Smooth muscle cell (in vitro differentiated cells): ENCODE measurements around the gene CHAF1A. TPM values are rescaled to one million over a fixed set of nuclear protein-coding genes. Genes with fewer than 3 reads are reported as not detected.

ENCODE experiments used
- DNase-seq: peaks from one replicate; lab custom pipeline; 2025; ENCODE audit not compliant: unreplicated experiment; lab: John Stamatoyannopoulos, UW
- H2AFZ ChIP-seq: fragments of 200-600 bp; sonication (generic); 2 replicates; pipeline ENCODE4 v1.6.0; 2016; ENCODE audit warnings: antibody characterized with exemption, low read depth, mild to moderate bottlenecking
- H3F3A ChIP-seq: fragments of 200-600 bp; sonication (generic); 2 replicates; pipeline ENCODE4 v1.6.0; 2017; ENCODE audit warnings: antibody characterized with exemption, low read depth
- H3K27ac ChIP-seq: fragments of 200-600 bp; sonication (generic); 2 replicates; pipeline ENCODE4 v1.5.1; 2016; ENCODE audit warnings: low read depth, mild to moderate bottlenecking
- H3K27me3 ChIP-seq: fragments of 200-600 bp; sonication (generic); 2 replicates; pipeline ENCODE4 v1.6.1; 2016; ENCODE audit warnings: low read depth, mild to moderate bottlenecking
- H3K36me3 ChIP-seq: fragments of 200-600 bp; sonication (generic); 2 replicates; pipeline ENCODE4 v1.5.1; 2016; ENCODE audit warnings: low read depth
- H3K4me1 ChIP-seq: fragments of 200-600 bp; sonication (generic); 2 replicates; pipeline ENCODE4 v1.5.1; 2016; ENCODE audit warnings: low read depth
- H3K4me2 ChIP-seq: fragments of 200-600 bp; sonication (generic); 2 replicates; pipeline ENCODE4 v1.6.0; 2016; ENCODE audit warnings: mild to moderate bottlenecking
- H3K4me3 ChIP-seq: fragments of 200-600 bp; sonication (generic); 2 replicates; pipeline ENCODE4 v1.5.1; 2016; ENCODE audit warnings: mild to moderate bottlenecking
- H3K79me2 ChIP-seq: fragments of 200-600 bp; sonication (generic); 2 replicates; pipeline ENCODE4 v1.6.0; 2016; ENCODE audit warnings: low read depth, mild to moderate bottlenecking
- H3K9ac ChIP-seq: fragments of 200-600 bp; sonication (generic); 2 replicates; pipeline ENCODE4 v1.6.0; 2016; ENCODE audit warnings: low read depth
- H3K9me3 ChIP-seq: fragments of 200-600 bp; sonication (generic); replicated peaks from 2 replicates; pipeline ENCODE4 v1.5.1; 2016; ENCODE audit warnings: low read depth
- H4K20me1 ChIP-seq: fragments of 200-600 bp; sonication (generic); 2 replicates; pipeline ENCODE4 v1.6.0; 2016; ENCODE audit warnings: low read depth
- CTCF ChIP-seq: fragments of 200-600 bp; sonication (generic); IDR thresholded peaks from 2 replicates; pipeline ENCODE4 v1.5.1; 2017; ENCODE audit warnings: borderline replicate concordance, mild to moderate bottlenecking, antibody characterized with exemption; ENCODE audit not compliant: insufficient read depth, poor library complexity, severe bottlenecking
- WGBS: methylation state at CpG from one replicate; pipeline ENCODE4 v1.1.7; 2016; ENCODE audit warnings: low lambda C conversion rate; 5-methylcytosine and 5-hydroxymethylcytosine counted together
- polyA plus RNA-seq: library from polyadenylated mRNA; unstranded; fragments of >200 nt; fragmentation: Nextera tagmentation; extraction: Ambion mirVana; gene quantifications from 2 replicates; pipeline ENCODE4 v1.2.1, GENCODE V29; 2016
- total RNA-seq: library from RNA; depleted of rRNA; stranded (reverse); fragments of >200 nt; gene quantifications from 2 replicates; pipeline ENCODE4 v1.2.3, GENCODE V29; 2014

The CHAF1A gene
- total and polyA plus RNA-seq, 2 experiments from 2014 or later = 3.8 to 11.4 TPM

- Histone ChIP-seq H3K9me3 (no peaks in the 10 kb centered on the region), H3K4me1 (no peaks in the 10 kb centered on the region), H3K9ac (no peak overlapping the region), H2AFZ (no peak overlapping the region), H3F3A (peaks cover 2% of the 10 kb centered on the region), H3K27ac (no peak overlapping the region), H3K4me2 (no peak overlapping the region), H3K27me3 (no peaks in the 10 kb centered on the region), H4K20me1 (peaks cover 45% of the 10 kb centered on the region), H3K4me3 (no peak overlapping the region), H3K36me3 (no peaks in the 10 kb centered on the region), H3K79me2 (peaks cover under 1% of the 10 kb centered on the region)
- TF ChIP-seq CTCF = no peak
- 84% methylated on average over 27 of the region's 50 CpGs for WGBS
- DNase-seq = no peak
Measured at GRCh38 chr19:4361152-4362046, 41.0 kb upstream of the CHAF1A start.

GRCh38 chr19:4362101-4362828, 40.2 kb upstream of the CHAF1A start:
- H3K27me3 ChIP-seq = no peaks in the 10 kb centered on the region
- H3K36me3 ChIP-seq = no peaks in the 10 kb centered on the region
- 90% methylated on average over 32 of the region's 32 CpGs for WGBS
- H3K4me2 ChIP-seq = no peak overlapping the region
- peaks cover 53% of the 10 kb centered on the region for H4K20me1 ChIP-seq
- no peaks in the 10 kb centered on the region for H3F3A ChIP-seq
- H3K4me3 ChIP-seq = no peak overlapping the region
- H3K9ac ChIP-seq = no peak overlapping the region
- H3K27ac ChIP-seq = no peak overlapping the region
- H3K9me3 ChIP-seq = no peaks in the 10 kb centered on the region
- H3K4me1 ChIP-seq = no peaks in the 10 kb centered on the region
- no peak for TF ChIP-seq CTCF
- peaks cover 9% of the 10 kb centered on the region for H3K79me2 ChIP-seq
- DNase-seq = no peak
- no peak overlapping the region for H2AFZ ChIP-seq

GRCh38 chr19:4362831-4363545, 39.5 kb upstream of the CHAF1A start:
- Histone ChIP-seq H3K9ac (no peak overlapping the region), H3K4me2 (no peak overlapping the region), H3F3A (no peaks in the 10 kb centered on the region), H3K36me3 (no peaks in the 10 kb centered on the region), H3K4me3 (no peak overlapping the region), H3K4me1 (no peaks in the 10 kb centered on the region), H3K27ac (no peak overlapping the region), H2AFZ (no peak overlapping the region), H3K79me2 (peaks cover 16% of the 10 kb centered on the region), H4K20me1 (peaks cover 61% of the 10 kb centered on the region), H3K9me3 (no peaks in the 10 kb centered on the region), H3K27me3 (no peaks in the 10 kb centered on the region)
- 95% methylated on average over 15 of the region's 22 CpGs for WGBS
- no peak for DNase-seq
- no peak for TF ChIP-seq CTCF
